ENCODE measurements around the gene DCTPP1. TPM values are rescaled to one million over a fixed set of nuclear protein-coding genes. Genes with fewer than 3 reads are reported as not detected.

DCTPP1 gene
- total and polyA plus RNA-seq, 2 of the 13 experiments (the other 11 are each of a cell fraction or from before 2014, with no cell fraction given): 54.8 to 74.4 TPM

DNA sequence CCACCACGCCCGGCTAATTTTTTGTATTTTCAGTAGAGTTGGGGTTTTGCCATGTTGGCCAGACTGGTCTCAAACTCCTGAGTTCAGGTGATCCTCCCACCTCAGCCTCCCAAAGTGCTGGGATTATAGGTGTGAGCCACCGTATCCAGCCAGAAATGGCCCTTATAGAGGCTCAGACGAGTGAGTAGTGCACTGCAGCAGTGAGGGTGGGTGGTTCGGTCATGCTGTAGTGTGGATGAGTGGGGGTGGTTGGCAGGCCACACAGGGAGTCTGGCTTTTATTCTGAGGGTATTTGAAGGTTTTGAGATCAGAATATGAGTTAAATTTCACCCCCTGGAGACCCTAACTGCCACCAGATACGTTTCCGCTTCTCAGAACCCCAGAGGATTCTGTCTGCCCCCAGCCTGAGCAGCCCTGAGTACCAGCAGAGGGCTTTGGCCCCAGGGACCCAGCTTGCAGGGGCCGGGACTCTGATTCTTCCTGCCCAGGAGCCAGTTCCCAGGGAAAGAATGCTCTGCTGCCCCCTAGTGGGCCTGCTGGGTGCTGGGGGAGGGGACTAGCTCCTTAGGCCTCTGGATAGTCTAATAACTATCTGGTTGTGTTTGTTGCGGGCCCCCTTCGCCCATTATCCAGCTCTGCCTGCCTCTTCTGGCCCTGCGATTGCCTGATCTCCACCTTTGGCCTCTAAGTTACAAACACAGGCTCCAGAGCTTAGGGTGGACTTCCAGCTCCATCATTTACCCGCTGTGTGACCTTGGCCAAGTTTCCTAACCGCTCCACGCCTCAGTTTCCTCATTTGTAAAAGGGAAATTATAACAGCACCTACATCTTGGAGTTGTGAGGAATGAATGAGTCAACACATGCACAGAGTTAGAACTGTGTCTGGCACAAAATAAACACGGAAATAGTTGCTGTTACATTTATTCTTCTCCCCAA, 20.4 kb downstream of the DCTPP1 start (continued):
- no peak for TF ChIP-seq NFE2 (CRISPR knock-in tag; IDR thresholded peaks at IDR 0.05)
- TF ChIP-seq HDAC2 (CRISPR knock-in tag; IDR thresholded peaks at IDR 0.05): peak; percentile 56
- no peak for TF ChIP-seq DDIT3 (CRISPR knock-in tag; IDR thresholded peaks at IDR 0.05)
- TF ChIP-seq ZNF546 (CRISPR knock-in tag; conservative IDR thresholded peaks at IDR 0.05): no peak
- TF ChIP-seq DMAP1 (CRISPR knock-in tag; IDR thresholded peaks at IDR 0.05): no peak; the same call in 1 of the 2 replicates
- 0 out of 2 replicates have a peak, but pooled peaks have one; percentile 15 for TF ChIP-seq ZNF329 (CRISPR knock-in tag; IDR thresholded peaks at IDR 0.05; ENCODE audit: low read depth)
- TF ChIP-seq, protein P1, sequence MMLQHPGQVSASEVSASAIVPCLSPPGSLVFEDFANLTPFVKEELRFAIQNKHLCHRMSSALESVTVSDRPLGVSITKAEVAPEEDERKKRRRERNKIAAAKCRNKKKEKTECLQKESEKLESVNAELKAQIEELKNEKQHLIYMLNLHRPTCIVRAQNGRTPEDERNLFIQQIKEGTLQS (CRISPR knock-in tag; IDR thresholded peaks at IDR 0.05): no peak
- no peak for TF ChIP-seq DNMT1 (CRISPR knock-in tag; IDR thresholded peaks at IDR 0.05)
- no peak for TF ChIP-seq ZNF777 (CRISPR knock-in tag; IDR thresholded peaks at IDR 0.05)
- TF ChIP-seq ZNF44 (CRISPR knock-in tag; IDR thresholded peaks at IDR 0.05): no peak; the same call in 1 of the 2 replicates
- peak; percentile 40; the same call in 1 of the 2 replicates for TF ChIP-seq ZKSCAN1 (IDR thresholded peaks at IDR 0.05; ENCODE audit: low read length)
- no peak for TF ChIP-seq ADNP (CRISPR knock-in tag; IDR thresholded peaks at IDR 0.05)
- no peak for TF ChIP-seq ZNF850 (CRISPR knock-in tag; conservative IDR thresholded peaks at IDR 0.05)
- TF ChIP-seq ZFAT (CRISPR knock-in tag; conservative IDR thresholded peaks at IDR 0.05): no peak
- no peak for TF ChIP-seq CBX1 (IDR thresholded peaks at IDR 0.05; ENCODE audit: low read depth)
- TF ChIP-seq GABPB1 (CRISPR knock-in tag; IDR thresholded peaks at IDR 0.05): peak; percentile 60
- TF ChIP-seq BCL6 (CRISPR knock-in tag; IDR thresholded peaks at IDR 0.05): peak; percentile 26
- TF ChIP-seq KMT2B (CRISPR knock-in tag; IDR thresholded peaks at IDR 0.05): peak; percentile 45; the same call in 1 of the 2 replicates
- no peak for TF ChIP-seq SNAPC5 (CRISPR knock-in tag; IDR thresholded peaks at IDR 0.05; ENCODE audit: borderline replicate concordance)
- TF ChIP-seq, protein P2, sequence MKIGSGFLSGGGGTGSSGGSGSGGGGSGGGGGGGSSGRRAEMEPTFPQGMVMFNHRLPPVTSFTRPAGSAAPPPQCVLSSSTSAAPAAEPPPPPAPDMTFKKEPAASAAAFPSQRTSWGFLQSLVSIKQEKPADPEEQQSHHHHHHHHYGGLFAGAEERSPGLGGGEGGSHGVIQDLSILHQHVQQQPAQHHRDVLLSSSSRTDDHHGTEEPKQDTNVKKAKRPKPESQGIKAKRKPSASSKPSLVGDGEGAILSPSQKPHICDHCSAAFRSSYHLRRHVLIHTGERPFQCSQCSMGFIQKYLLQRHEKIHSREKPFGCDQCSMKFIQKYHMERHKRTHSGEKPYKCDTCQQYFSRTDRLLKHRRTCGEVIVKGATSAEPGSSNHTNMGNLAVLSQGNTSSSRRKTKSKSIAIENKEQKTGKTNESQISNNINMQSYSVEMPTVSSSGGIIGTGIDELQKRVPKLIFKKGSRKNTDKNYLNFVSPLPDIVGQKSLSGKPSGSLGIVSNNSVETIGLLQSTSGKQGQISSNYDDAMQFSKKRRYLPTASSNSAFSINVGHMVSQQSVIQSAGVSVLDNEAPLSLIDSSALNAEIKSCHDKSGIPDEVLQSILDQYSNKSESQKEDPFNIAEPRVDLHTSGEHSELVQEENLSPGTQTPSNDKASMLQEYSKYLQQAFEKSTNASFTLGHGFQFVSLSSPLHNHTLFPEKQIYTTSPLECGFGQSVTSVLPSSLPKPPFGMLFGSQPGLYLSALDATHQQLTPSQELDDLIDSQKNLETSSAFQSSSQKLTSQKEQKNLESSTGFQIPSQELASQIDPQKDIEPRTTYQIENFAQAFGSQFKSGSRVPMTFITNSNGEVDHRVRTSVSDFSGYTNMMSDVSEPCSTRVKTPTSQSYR (CRISPR knock-in tag; IDR thresholded peaks at IDR 0.05; ENCODE audit: borderline replicate concordance): peak; percentile 92
- no peak for TF ChIP-seq NR1H2 (CRISPR knock-in tag; IDR thresholded peaks at IDR 0.05; ENCODE audit: borderline replicate concordance, low read depth)
- 0 out of 2 replicates have a peak, but pooled peaks have one; percentile 12 for TF ChIP-seq NR2F2 (IDR thresholded peaks at IDR 0.05; ENCODE audit: borderline replicate concordance, low read depth)
- TF ChIP-seq IRX3 (CRISPR knock-in tag; IDR thresholded peaks at IDR 0.05; ENCODE audit: borderline replicate concordance, low read depth): no peak
- TF ChIP-seq RFX5 (IDR thresholded peaks at IDR 0.05; ENCODE audit: low read depth, low read length): no peak; the same call in 1 of the 2 replicates
- peak; percentile 70; the same call in 1 of the 2 replicates for TF ChIP-seq ZNF772 (CRISPR knock-in tag; IDR thresholded peaks at IDR 0.05)
- TF ChIP-seq, protein P3, sequence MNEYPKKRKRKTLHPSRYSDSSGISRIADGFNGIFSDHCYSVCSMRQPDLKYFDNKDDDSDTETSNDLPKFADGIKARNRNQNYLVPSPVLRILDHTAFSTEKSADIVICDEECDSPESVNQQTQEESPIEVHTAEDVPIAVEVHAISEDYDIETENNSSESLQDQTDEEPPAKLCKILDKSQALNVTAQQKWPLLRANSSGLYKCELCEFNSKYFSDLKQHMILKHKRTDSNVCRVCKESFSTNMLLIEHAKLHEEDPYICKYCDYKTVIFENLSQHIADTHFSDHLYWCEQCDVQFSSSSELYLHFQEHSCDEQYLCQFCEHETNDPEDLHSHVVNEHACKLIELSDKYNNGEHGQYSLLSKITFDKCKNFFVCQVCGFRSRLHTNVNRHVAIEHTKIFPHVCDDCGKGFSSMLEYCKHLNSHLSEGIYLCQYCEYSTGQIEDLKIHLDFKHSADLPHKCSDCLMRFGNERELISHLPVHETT (CRISPR knock-in tag; conservative IDR thresholded peaks at IDR 0.05): 0 out of 2 replicates have a peak, but pooled peaks have one; percentile 59
- TF ChIP-seq ZNF354B (CRISPR knock-in tag; IDR thresholded peaks at IDR 0.05): no peak

All from HepG2 (cell line).